HG02852 (cell line): ENCODE results near the gene PRDM16.

Experiments used
- ATAC-seq: cut with Tn5 transposase; IDR thresholded peaks from one replicate; pipeline ENCODE4 v1.9.1; 2021; ENCODE audit warnings: mild to moderate bottlenecking, moderate library complexity; ENCODE audit not compliant: unreplicated experiment

Gene PRDM16

DNA sequence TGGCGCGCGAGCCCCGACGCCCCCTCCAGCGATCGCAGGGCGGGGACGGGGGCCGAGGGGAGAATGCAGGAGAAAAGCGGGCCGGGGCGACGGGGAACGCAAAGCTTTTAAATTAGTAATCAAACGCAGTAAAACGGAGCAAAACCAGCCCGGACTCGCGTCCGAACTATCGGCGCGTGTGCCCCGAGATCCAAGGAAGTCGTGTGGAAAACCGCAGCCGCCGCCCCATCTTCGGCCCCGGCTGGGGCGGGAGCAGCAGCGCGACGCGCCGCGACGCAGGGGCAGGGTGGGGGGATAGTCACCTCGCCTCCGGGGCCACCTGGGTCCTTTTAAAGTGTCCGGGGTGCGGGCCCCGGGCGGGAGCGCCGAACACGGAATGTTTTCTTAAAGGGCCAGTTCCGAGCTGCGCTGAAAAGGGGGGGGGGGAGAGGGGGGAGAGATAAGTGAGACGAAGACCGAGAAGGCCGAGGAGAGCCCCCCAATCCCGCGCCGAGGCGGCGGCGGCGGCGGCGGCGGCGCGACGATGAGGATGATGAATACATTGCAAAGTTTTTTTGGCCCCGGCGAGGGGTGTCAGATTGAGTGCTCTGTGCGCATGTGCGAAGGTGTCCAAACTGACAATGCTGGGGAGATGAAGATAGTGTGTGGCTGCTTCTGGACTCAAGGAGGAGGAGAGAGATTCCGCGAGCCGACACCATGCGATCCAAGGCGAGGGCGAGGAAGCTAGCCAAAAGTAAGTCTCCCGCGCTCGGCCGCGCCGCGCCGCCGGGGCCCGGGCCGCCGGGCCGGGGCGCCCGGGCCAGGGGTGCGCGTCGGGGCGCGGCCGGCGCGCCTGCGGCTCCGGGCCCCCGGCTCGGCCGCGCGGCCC is at the start of gene PRDM16:
Gene PRDM16 (plus strand): TSS at position 640 of the 868 bp plus-strand sequence. CDS start 57 bp downstream, at position 697.
- ATAC-seq = no peak

DNA sequence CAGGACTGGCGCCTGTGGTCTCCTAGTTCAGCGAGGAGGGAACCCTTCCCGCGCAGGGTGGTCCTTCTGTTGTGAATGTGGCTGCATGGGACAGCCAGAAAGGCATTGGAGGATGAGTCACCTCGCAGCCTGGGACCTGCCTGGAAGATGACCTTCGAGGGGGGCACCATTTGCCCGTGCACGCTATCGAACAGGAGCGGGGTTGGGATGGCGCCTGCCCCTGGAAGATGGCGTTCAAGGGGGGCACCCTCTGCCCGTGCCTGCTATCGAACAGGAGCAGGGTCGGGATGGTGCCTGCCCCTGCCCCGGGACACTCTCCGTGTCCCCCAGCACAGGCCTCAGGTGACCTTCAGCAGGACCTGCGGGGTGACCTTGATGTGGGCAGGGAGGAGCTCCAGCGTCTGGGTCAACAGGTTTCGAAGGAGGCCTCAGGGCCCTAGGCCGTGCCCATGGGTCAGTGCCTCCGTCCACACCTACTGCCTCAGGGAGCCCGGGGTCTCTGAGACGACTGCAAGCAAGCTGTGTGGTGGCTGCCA is 49.4 kb upstream of the PRDM16 start:
- no peak for ATAC-seq

DNA sequence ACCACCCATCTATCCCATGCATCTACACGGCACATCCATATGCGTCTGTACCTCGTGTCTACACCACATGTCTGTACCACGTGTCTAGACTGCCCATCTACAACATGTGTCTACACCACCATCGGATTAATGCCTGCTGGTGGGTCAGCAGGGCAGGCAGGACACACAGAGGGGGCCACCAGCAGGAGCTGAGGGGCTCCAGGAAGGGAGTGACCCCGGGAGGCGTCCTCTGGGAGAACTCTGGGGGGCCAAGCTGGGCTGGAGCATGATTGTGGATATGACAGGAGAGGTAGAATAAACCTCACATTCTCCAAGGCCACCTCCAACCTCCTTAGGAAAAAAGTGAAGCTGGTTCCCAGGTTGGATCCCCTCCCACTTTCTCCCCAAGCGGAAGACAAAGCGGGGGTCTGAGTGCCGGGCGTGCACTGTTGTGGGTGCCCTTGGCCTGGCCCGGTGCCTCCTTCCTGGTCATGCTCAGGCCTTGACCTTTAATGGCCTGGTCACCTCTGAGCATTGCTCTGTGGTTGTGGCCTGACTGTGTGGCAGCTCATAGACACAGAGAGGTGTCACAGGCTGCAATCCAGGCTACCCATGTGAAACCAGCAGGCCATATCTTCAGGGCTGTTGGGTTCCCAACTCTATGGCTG is 48.6 kb upstream of the PRDM16 start:
- no peak for ATAC-seq

DNA sequence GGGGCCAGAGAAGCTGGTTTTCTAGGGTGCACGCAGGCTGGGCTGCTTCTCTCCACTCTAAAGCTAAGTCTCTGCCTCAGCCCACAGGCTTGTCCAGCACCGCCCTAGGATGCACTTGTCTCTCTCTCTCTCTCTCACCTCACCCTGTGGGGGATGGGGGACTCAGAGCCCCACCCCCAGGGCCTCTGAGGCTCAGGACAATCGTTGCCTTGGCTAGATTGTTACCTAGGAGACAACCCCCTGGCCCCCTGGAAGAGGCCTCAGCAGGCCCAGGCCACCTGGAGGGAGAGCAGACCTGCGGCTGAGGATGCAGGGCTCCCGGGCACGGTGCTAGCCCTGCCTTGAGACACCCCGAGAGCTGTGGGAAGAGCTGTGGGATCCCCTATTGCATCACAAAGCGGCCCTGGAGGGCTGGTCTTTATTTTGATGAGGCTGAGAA is 47.8 kb upstream of the PRDM16 start, which contains the start of gene ACTRT2:
Gene ACTRT2 (plus strand): TSS at position 235 of the 439 bp plus-strand sequence. CDS start 220 bp downstream, outside the sequence.
- no peak for ATAC-seq

DNA sequence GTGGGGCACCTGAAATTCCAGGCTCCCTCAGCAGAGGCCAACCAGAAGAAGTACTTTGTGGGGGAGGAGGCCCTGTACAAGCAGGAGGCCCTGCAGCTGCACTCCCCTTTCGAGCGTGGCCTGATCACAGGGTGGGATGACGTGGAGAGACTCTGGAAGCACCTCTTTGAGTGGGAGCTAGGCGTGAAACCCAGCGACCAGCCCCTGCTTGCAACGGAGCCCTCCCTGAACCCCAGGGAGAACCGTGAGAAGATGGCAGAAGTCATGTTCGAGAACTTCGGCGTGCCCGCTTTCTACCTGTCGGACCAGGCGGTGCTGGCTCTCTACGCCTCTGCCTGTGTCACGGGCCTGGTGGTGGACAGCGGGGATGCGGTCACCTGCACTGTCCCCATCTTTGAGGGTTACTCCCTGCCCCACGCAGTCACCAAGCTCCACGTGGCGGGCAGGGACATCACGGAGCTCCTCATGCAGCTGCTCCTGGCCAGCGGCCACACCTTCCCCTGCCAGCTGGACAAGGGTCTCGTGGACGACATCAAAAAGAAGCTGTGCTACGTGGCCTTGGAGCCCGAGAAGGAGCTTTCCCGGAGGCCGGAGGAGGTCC is 47.1 kb upstream of the PRDM16 start:
- ATAC-seq = no peak

DNA sequence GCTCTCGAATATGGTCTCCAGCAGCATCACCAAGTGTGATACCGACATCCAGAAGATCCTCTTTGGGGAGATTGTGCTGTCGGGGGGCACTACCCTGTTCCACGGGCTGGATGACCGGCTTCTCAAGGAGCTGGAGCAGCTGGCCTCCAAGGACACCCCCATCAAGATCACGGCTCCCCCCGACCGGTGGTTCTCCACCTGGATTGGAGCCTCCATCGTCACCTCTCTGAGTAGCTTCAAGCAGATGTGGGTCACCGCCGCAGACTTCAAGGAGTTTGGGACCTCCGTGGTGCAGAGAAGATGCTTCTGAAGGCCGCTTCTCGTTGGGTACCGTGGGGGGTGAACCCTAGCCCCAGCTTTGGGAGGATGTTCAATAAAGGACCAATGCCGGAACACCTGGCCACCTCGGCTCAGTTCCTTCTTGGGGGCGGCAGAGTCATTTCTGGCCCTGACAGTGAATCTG is 46.5 kb upstream of the PRDM16 start:
- ATAC-seq = no peak

DNA sequence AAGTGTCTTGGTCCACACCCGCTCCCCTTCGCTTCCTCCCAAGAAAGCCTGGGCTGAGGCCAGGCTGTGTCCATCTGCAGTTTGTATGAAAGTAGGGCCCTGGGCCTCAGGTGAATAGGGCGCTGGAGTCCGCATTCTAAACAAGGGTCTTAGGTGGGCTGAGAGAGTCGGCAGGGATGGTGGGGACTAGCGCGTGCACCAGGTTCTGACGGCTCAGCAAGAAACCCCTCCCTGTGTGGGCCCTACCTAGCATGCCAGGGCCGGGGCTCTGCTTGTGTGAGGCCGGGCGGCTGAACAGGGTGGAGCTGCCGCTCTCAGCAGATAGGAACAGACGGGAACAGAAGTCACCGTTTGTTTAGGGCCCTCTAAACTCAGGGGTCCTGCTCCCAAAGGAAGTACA is 46.0 kb upstream of the PRDM16 start:
- no peak for ATAC-seq

DNA sequence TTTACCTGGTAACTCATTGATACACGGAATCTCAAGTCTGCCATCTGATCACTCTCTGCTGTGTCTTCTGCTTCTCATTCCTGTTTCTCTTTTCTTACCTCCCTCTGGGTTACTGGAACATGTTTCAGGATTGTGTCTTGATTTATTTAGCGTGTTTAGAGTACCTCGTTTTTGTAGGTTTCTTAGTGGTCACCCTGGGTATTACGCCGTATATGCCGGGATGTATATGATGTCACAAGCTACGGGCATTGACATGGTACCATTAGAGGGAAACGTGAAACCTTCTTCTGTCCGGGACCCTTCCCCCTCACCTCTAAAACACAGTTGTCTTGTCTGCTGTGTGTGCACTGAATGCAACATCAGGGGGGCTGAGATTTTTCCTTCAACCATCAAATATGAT is 45.0 kb upstream of the PRDM16 start:
- ATAC-seq = no peak

DNA sequence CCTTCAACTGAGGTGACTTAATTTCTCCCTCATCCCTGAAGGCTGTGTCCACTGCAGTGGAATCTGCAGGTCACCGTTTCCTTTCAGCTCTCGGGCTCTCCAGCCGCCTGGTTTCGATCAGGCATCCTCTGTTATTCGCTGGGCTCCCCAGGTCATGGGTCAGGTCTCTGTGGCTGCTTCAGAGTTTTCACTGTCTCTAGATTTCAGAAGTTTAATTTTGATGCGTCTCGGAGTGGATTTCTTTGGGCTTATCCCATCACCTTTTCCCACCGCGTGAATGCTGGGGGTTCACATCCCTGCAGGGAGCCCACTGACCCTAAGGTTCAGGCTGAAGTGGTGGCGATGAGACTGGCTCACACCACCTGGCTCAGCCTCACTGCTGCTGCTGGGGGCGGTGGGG is 44.4 kb upstream of the PRDM16 start:
- ATAC-seq = no peak

DNA sequence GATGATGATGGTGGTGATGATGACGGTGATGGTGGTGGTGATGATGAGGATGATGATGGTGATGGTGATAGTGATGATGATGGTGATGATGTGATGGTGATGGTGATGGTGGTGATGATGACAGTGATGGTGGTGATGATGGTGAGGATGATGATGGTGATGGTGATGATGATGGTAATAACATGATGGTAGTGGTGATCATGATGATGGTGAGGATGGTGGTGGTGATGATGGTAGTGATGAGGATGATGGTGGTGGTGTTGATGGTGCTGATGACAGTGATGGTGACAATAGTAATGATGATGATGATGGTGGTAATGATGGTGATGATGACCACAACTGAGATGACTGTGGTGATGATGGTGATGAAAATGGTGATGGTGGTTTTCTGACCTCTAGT is 42.9 kb upstream of the PRDM16 start:
- ATAC-seq = no peak

DNA sequence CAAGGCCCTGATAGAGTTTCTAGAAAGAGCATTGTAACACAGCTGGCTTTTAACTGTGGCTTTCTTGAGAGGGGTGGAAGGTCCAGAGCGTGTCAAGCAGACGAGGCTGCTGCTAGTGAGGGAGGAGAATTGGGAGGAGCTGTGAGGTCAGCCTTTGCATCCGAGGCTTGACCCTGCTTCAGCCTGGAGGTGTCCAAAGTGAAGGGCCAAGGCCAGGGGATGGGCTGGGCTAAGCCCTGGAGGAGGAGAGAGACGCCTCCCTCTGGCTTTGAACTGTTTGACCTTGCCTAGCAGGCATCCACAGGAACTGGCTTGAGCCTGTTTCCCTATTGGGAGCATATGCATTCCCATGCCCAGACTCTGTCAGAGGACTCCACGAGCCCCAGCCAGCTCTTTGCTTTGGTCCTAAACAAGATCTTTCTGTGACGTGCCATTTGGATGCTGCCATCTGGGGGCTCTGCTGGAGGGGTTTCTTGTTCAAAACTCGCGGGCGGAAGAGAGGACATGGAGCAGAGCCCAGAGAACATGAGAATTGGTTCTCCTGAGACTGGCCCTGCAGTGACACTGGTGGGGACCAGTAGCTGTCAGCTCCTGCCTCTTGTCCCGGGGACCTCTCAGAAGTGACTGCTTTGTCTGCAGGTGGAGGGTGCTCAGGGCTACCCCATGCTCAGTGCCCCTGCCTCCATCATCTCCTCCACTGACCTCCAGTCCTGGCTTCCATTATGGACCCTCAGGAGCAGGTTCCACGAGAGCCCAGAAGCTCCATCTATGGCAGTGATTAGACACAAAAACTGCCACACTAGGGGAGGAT is 42.2 kb upstream of the PRDM16 start:
- no peak for ATAC-seq

DNA sequence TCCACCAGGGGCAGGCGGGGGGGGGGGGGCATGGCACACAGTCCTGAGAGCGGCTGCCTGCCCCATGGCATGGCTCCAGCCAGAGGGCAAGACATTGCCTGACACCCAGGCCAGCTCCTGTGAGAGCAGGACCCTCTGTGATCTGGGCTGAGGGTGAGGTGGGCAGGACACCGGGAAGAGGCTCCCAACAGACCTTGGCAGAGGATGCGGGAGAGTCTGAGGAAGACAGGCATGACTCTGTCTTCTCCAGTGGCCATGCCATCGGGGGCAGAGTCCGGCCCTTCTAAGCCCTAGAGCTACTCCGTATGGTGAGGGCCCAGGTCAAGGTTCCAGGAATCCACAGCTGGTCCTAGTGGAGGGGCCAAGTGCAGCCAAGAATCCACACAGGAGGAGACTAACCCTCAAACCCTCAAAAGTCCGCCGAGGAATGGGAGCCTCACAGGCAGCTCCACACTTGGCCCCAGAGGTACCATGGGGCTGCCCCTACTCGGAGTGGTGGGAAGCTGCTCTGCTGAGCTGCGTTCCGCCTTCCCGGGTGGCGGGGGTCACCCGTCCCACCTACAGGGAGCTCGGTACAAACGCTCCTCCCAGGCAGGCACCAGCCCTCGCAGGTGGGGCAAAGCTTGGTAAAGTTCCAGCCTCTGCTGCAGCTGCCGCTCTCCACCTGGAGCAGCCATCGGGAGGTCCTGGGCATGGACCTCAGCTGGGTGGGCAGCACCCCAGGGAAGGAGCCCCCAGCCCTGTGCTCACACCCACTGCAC is 41.2 kb upstream of the PRDM16 start:
- ATAC-seq = no peak

DNA sequence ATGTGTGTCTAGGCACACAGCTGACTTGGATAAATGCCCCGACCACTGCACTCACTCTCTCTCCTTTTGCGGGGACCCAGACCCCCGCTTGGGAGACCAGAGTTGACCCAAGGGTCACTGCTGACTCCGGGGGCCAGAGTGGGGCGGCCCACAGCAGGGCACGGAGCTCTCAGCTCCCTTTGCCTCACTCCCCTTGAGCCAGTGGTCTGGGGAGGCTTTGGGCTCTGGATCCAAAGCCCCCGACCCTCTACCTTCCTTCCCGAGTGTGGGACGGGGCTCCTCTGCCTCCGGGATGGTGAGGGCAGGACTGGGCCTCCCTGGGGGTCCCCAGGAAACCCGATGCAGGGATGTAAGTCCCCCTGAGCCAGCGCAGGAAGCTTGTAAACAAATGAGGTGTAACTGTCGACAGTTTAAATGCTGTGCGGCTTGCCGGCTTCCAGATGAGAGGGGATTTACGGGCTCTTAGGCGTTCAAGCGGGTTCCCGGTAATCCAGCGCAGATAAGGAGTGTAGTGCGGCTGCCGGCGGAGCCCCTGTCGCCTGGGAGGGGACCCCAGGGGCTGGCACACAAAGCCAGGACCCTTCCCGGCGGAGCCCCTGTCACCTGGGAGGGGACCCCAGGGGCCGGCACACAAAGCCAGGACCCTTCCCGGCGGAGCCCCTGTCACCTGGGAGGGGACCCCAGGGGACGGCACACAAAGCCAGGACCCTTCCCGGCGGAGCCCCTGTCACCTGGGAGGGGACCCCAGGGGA is 40.3 kb upstream of the PRDM16 start:
- no peak for ATAC-seq

DNA sequence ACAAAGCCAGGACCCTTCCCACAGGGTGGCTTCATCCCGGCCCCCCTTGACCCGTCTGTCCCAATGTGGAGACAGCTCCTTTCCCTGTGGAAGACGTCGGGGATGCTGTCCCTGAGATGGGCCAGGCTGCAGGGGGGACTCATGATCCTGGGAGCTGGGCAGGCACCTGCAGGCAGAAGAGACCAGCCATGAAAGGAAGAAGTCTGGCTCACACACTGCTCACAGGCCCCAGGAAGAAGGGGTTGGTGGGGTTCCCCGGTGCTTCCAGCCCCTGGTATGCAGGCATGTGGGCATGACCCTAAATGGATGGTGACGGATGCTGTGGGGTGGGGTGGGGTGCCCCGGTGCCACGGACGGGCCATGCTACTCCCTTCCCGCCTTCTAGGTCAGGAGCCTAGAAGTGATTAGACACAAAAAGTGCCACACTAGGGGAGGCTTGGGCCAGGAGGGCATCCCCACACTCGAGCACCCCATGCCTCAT is 39.5 kb upstream of the PRDM16 start:
- ATAC-seq = no peak

DNA sequence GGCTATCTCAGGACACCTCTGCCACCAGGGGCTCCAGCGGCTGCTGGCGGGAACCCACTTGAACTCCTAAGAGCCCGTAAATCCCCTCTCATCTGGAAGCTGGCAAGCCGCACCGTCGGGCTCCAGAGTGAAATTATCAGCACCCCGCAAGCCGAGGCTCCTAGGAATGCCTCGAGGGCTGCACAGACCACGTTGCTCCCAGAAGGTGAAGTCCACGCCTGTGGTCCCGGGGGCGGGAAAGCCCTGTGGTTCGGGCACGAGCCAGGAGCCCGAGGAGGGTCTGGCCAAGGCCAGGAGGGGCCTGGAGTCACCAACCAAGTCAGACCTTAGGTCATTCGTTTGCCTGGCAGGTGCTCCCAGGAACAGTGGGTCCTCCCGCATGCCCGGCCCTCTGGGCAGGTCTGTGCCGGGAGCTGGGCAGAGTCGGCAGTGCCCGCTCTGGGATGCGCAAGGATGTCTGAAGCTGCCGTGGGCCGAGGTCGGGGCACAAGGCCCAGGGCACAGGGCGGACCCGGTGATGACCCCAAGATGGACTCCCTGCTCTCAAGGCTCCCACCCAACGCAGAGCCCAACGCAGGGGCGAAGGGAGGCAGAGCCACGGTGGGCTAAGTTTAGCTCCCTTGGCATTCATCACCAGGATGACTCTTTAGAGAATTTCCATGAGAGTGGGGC is 38.9 kb upstream of the PRDM16 start:
- ATAC-seq = no peak

DNA sequence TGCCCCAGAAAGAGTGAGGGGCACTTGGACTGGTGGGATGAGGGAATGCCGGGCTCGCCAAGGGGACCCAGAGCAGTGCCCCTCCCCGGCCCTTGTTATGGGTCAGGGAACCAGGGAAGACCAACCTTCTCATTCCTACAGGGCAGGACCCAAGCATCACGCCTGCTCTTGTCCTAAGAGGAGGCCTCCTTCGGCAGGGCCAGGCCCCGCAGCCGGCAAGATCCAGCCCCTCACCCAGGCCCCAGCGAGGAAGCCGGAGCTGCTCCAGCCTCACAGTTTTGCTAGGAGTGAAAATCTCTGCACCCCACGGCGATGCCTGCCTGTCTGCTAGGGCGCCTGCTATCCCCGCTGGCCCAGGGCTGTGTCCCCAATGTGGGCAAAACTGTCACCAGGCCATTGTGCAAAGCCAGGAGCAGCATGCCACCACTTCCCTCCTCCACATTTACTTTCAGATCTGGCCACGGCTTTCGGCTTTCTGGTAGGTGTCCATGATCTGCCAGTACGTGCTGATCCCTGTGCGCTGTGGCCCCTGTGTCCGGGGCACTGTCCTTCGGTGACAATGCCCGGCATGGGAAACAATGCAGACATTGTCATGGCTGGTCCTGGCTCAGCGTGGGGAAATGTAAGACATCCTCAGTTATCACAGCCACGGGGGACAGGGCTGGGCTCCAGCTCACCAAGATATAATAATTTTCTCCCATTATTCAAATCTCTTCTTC is 38.2 kb upstream of the PRDM16 start:
- ATAC-seq = no peak

DNA sequence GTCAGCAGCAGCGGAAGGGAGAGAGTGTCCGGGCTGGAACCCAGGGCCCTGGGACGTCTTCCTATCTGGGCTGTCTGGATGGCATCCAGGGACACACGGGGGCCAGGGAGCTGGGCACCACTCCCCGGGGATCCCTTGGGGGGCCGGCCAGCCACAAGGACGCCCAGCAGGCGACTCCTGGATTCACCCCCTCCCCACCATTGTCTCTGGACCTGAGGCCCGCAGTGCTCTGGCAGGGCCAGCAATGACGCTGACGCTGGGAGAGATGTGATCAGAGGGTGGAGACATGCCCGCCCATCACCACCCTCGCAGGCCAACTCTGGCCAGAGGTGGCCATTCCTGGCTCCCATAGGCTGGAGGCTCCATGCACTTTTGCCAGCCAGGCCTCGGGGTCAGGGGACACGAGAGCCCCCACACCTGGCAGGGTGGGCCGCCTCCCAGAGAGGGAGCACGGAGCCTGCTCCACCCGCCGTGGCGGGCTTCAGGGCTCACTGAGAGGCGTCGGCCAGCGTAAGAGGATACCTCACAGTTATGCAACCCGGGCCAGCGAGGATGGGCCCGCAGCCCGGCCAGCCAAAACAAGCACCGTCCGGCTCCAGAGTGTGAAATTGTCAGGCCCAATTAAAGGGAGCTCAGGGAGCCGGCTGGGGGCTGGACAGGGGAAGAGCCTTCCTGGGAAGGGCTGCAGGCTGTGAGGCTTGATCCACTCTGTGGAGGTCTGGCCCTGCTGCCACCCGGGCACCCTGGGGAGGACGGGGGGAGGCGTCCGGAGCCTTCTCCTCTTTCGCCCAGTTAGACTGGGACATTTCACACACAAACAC is 37.4 kb upstream of the PRDM16 start:
- no peak for ATAC-seq
